ENCODE measurements around the gene PWP1.
A peak's percentile ranks its signal among the peaks of the same experiment; 100 is the strongest.

PWP1 gene

GRCh38 chr12:107685360-107686248, at the start of gene PWP1:
TSS of gene PWP1 (plus strand) at chr12:107685799. CDS start at chr12:107685900, 101 bp downstream.
- DNase-seq (ENCODE audit: low read depth): peak; percentile 93

- DNase-seq (ENCODE audit: low read depth): no peak
Observed at GRCh38 chr12:107641154-107641553, 44.4 kb upstream of the PWP1 start.

GRCh38 chr12:107642240-107642639, 43.4 kb upstream of the PWP1 start:
- DNase-seq (ENCODE audit: low read depth): no peak

- no peak for DNase-seq (ENCODE audit: low read depth)
Observed at GRCh38 chr12:107645630-107646333, 39.8 kb upstream of the PWP1 start.

GRCh38 chr12:107646436-107646835, 39.2 kb upstream of the PWP1 start:
- DNase-seq (ENCODE audit: low read depth): no peak

- no peak for DNase-seq (ENCODE audit: low read depth)
Observed at GRCh38 chr12:107649661-107650061, 35.9 kb upstream of the PWP1 start.

GRCh38 chr12:107650977-107651376, 34.6 kb upstream of the PWP1 start:
- DNase-seq (ENCODE audit: low read depth): no peak

GRCh38 chr12:107651571-107652449, 33.8 kb upstream of the PWP1 start:
- DNase-seq (ENCODE audit: low read depth): no peak

- no peak for DNase-seq (ENCODE audit: low read depth)
Observed at GRCh38 chr12:107653519-107653918, 32.1 kb upstream of the PWP1 start.

GRCh38 chr12:107654873-107655272, 30.7 kb upstream of the PWP1 start:
- no peak for DNase-seq (ENCODE audit: low read depth)

GRCh38 chr12:107655281-107656065, 30.1 kb upstream of the PWP1 start:
- no peak for DNase-seq (ENCODE audit: low read depth)

- DNase-seq (ENCODE audit: low read depth): no peak
Observed at GRCh38 chr12:107656302-107656701, 29.3 kb upstream of the PWP1 start.

- no peak for DNase-seq (ENCODE audit: low read depth)
Observed at GRCh38 chr12:107657133-107657532, 28.5 kb upstream of the PWP1 start.

GRCh38 chr12:107657621-107658020, 28.0 kb upstream of the PWP1 start:
- DNase-seq (ENCODE audit: low read depth): no peak

GRCh38 chr12:107660235-107660634, 25.4 kb upstream of the PWP1 start:
- no peak for DNase-seq (ENCODE audit: low read depth)

- DNase-seq (ENCODE audit: low read depth): no peak
Observed at GRCh38 chr12:107660861-107661415, 24.7 kb upstream of the PWP1 start.

- DNase-seq (ENCODE audit: low read depth): no peak
Observed at GRCh38 chr12:107661830-107662229, 23.8 kb upstream of the PWP1 start.

GRCh38 chr12:107662484-107662883, 23.1 kb upstream of the PWP1 start:
- no peak for DNase-seq (ENCODE audit: low read depth)

- DNase-seq (ENCODE audit: low read depth): no peak
Observed at GRCh38 chr12:107663277-107663676, 22.3 kb upstream of the PWP1 start.

- DNase-seq (ENCODE audit: low read depth): no peak
Observed at GRCh38 chr12:107666009-107666408, 19.6 kb upstream of the PWP1 start.

- DNase-seq (ENCODE audit: low read depth): no peak
Observed at GRCh38 chr12:107667464-107667863, 18.1 kb upstream of the PWP1 start.
